Measurements from ENCODE around the gene RGS7BP.

RGS7BP gene

GRCh38 chr5:64585646-64586045 is 79.8 kb downstream of the RGS7BP start:
- DNase-seq (ENCODE audit: extremely low read depth, insufficient read length) = no peak
- TF ChIP-seq, protein P1, sequence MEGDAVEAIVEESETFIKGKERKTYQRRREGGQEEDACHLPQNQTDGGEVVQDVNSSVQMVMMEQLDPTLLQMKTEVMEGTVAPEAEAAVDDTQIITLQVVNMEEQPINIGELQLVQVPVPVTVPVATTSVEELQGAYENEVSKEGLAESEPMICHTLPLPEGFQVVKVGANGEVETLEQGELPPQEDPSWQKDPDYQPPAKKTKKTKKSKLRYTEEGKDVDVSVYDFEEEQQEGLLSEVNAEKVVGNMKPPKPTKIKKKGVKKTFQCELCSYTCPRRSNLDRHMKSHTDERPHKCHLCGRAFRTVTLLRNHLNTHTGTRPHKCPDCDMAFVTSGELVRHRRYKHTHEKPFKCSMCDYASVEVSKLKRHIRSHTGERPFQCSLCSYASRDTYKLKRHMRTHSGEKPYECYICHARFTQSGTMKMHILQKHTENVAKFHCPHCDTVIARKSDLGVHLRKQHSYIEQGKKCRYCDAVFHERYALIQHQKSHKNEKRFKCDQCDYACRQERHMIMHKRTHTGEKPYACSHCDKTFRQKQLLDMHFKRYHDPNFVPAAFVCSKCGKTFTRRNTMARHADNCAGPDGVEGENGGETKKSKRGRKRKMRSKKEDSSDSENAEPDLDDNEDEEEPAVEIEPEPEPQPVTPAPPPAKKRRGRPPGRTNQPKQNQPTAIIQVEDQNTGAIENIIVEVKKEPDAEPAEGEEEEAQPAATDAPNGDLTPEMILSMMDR (IDR thresholded peaks at IDR 0.05; ENCODE audit: insufficient read depth, low read length, poor library complexity, severe bottlenecking) = no peak
- H3K27me3 ChIP-seq (replicated peaks; ENCODE audit: control insufficient read depth, insufficient read depth, low read length) = no peaks in the 10 kb centered on the region
- H3K36me3 ChIP-seq (ENCODE audit: control insufficient read depth, insufficient read depth, low read length) = no peaks in the 10 kb centered on the region
- no peak overlapping the region for H3K4me3 ChIP-seq (replicated peaks; ENCODE audit: low read depth, low read length)

- H3K27me3 ChIP-seq (replicated peaks; ENCODE audit: control insufficient read depth, insufficient read depth, low read length) = no peaks in the 10 kb centered on the region
- TF ChIP-seq, protein P1 (IDR thresholded peaks at IDR 0.05; ENCODE audit: insufficient read depth, low read length, poor library complexity, severe bottlenecking) = no peak
- no peaks in the 10 kb centered on the region for H3K36me3 ChIP-seq (ENCODE audit: control insufficient read depth, insufficient read depth, low read length)
- H3K4me3 ChIP-seq (replicated peaks; ENCODE audit: low read depth, low read length) = no peak overlapping the region
- no peak for DNase-seq (ENCODE audit: extremely low read depth, insufficient read length)
Measured at GRCh38 chr5:64587370-64587769, 81.6 kb downstream of the RGS7BP start.

DNA sequence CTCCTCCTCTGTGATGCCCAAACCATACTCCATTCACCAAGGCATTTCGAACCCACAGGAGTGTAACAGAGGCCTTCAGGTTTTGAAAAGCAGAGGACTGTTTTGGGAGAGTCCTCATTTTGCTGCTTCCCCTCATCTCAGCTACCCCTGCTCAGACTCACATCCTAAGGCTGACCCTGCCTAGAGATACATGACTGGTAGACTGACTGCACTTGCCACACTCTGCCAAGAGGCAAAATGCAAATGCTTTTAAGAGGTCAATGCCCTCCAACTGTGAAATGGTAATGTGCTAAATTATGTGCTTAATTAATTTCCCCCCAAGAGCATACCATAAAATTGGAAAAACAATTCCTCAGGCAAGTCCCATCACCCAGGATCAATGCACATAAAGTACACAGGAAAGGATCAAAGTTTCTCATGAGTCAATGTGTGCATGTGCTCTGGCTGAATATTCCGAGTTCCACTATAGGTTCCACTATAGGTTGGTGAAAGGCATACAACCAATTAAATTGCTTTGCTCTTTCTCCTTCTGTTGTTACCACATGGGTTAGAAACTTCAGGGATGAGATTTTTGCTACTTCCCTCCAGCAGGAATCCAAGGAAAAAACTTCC is 87.0 kb downstream of the RGS7BP start:
- no peak for DNase-seq (ENCODE audit: extremely low read depth, insufficient read length)
- Histone ChIP-seq H3K4me3 (replicated peaks; ENCODE audit: low read depth, low read length) (no peak overlapping the region), H3K27me3 (replicated peaks; ENCODE audit: control insufficient read depth, insufficient read depth, low read length) (no peaks in the 10 kb centered on the region; the same call in 1 of the 2 replicates), H3K36me3 (ENCODE audit: control insufficient read depth, insufficient read depth, low read length) (no peaks in the 10 kb centered on the region)
- TF ChIP-seq, protein P1 (IDR thresholded peaks at IDR 0.05; ENCODE audit: insufficient read depth, low read length, poor library complexity, severe bottlenecking) = no peak

GRCh38 chr5:64594025-64594424 is 88.2 kb downstream of the RGS7BP start:
- Histone ChIP-seq H3K4me3 (replicated peaks; ENCODE audit: low read depth, low read length) (no peak overlapping the region), H3K36me3 (ENCODE audit: control insufficient read depth, insufficient read depth, low read length) (no peaks in the 10 kb centered on the region), H3K27me3 (replicated peaks; ENCODE audit: control insufficient read depth, insufficient read depth, low read length) (no peaks in the 10 kb centered on the region; the same call in 1 of the 2 replicates)
- no peak for DNase-seq (ENCODE audit: extremely low read depth, insufficient read length)
- TF ChIP-seq, protein P1 (IDR thresholded peaks at IDR 0.05; ENCODE audit: insufficient read depth, low read length, poor library complexity, severe bottlenecking) = no peak

- DNase-seq (ENCODE audit: extremely low read depth, insufficient read length) = no peak
- TF ChIP-seq, protein P1 (IDR thresholded peaks at IDR 0.05; ENCODE audit: insufficient read depth, low read length, poor library complexity, severe bottlenecking) = no peak
- no peaks in the 10 kb centered on the region for H3K36me3 ChIP-seq (ENCODE audit: control insufficient read depth, insufficient read depth, low read length)
- no peaks in the 10 kb centered on the region; the same call in 1 of the 2 replicates for H3K27me3 ChIP-seq (replicated peaks; ENCODE audit: control insufficient read depth, insufficient read depth, low read length)
- no peak overlapping the region for H3K4me3 ChIP-seq (replicated peaks; ENCODE audit: low read depth, low read length)
Measured at GRCh38 chr5:64594601-64595000, 88.8 kb downstream of the RGS7BP start.
